Gastroesophageal sphincter (tissue), 4 donors: ENCODE measurements around the gene TIMD4. TPM values are rescaled to one million over a fixed set of nuclear protein-coding genes. Genes with fewer than 3 reads are reported as not detected.

ENCODE experiments used
- ATAC-seq: fragments of 150-250 bp; one replicate; pipeline ENCODE4 v1.9.1; 2016; ENCODE audit warnings: mild to moderate bottlenecking, moderate library complexity
- H3K27ac ChIP-seq, 4 donors: fragments of 200-600 bp; sonication (generic) in 3 of 4; 1 replicate in 3 of 4; 2 replicates in 1 of 4; pipeline ENCODE4 v1.5.1; 2016 to 2019
- H3K27me3 ChIP-seq: fragments of 200-600 bp; sonication (generic); one replicate; pipeline ENCODE4 v1.5.1; 2019
- H3K36me3 ChIP-seq, 2 donors: fragments of 200-600 bp; sonication (generic); one replicate each; pipeline ENCODE4 v1.5.1; 2019; ENCODE audit warnings: control low read depth in 1 of 2
- H3K4me1 ChIP-seq, 3 donors: fragments of 200-600 bp; sonication (generic); 1 replicate in 2 of 3; 2 replicates in 1 of 3; pipeline ENCODE4 v1.5.1; 2016 to 2019; ENCODE audit warnings: control low read depth in 2 of 3
- H3K4me3 ChIP-seq, 2 donors: fragments of 200-600 bp; sonication (generic); one replicate each; pipeline ENCODE4 v1.5.1; 2019; ENCODE audit warnings: mild to moderate bottlenecking in 1 of 2, moderate library complexity in 1 of 2
- H3K9me3 ChIP-seq, 3 donors: fragments of 200-600 bp; sonication (generic); one replicate each; pipeline ENCODE4 v1.5.1; 2017 to 2019; ENCODE audit warnings: control low read depth in 2 of 3
- CTCF ChIP-seq, 4 experiments: fragments of 200-600 bp in 2 of 4; fragments of 450-650 bp in 2 of 4; sonication (generic) in 1 of 4; IDR thresholded peaks; one replicate each; pipeline ENCODE4 v1.5.1; 2017 to 2019; ENCODE audit warnings: antibody characterized with exemption in 4 of 4, mild to moderate bottlenecking in 2 of 4, moderate library complexity in 2 of 4
- EP300 ChIP-seq: sonication (generic); formaldehyde crosslinking; IDR thresholded peaks from one replicate; pipeline ENCODE4 v1.6.1; 2017; ENCODE audit warnings: antibody characterized with exemption, mild to moderate bottlenecking
- POLR2A ChIP-seq, 2 donors: fragments of 450-650 bp; IDR thresholded peaks; one replicate each; pipeline ENCODE4 v1.6.1; 2017; ENCODE audit warnings: antibody characterized with exemption in 2 of 2, mild to moderate bottlenecking in 2 of 2, moderate library complexity in 1 of 2
- POLR2AphosphoS5 ChIP-seq: sonication (generic); formaldehyde crosslinking; IDR thresholded peaks from one replicate; pipeline ENCODE4 v1.6.1; 2017; ENCODE audit warnings: antibody characterized with exemption
- WGBS, 2 donors: methylation state at CpG; one replicate each; pipeline ENCODE4 v1.1.5; 2018; ENCODE audit warnings: low coverage in 1 of 2; 5-methylcytosine and 5-hydroxymethylcytosine counted together
- total RNA-seq, 4 donors: library from RNA; depleted of rRNA; stranded (reverse); fragments of >200 nt; gene quantifications; one replicate each; pipeline ENCODE4 v1.1.0, GENCODE V29; 2016

TIMD4 gene
- total RNA-seq, 4 donors from 2014 or later: 0.67 to 1.2 TPM; not detected in 2

- Histone ChIP-seq H3K36me3 (no peaks in the 10 kb centered on the region), H3K4me3 (no peak overlapping the region), H3K27ac (no peak overlapping the region), H3K27me3 (no peaks in the 10 kb centered on the region), H3K9me3 (no peaks in the 10 kb centered on the region), H3K4me1 (no peaks in the 10 kb centered on the region)
- WGBS, 2 donors: 82 to 88% methylated on average over 2 to 4 of the region's 4 CpGs
- TF ChIP-seq POLR2AphosphoS5 (no peak), POLR2A (IDR thresholded peaks at IDR 0.05) (no peak), CTCF (IDR thresholded peaks at IDR 0.05) (no peak), EP300 (no peak)
- ATAC-seq: no peak
Observed at GRCh38 chr5:156892864-156893263, 70.2 kb downstream of the TIMD4 start.

- Histone ChIP-seq H3K4me1 (no peaks in the 10 kb centered on the region), H3K27me3 (no peaks in the 10 kb centered on the region), H3K4me3 (no peak overlapping the region), H3K27ac (no peak overlapping the region), H3K36me3 (no peaks in the 10 kb centered on the region), H3K9me3 (no peaks in the 10 kb centered on the region)
- 63 to 80% methylated on average over 1 of the region's 1 CpG for WGBS, 2 donors
- TF ChIP-seq POLR2A (IDR thresholded peaks at IDR 0.05) (no peak), EP300 (no peak), POLR2AphosphoS5 (no peak), CTCF (IDR thresholded peaks at IDR 0.05) (no peak)
- no peak for ATAC-seq
Observed at GRCh38 chr5:156892223-156892622, 70.8 kb downstream of the TIMD4 start.

GRCh38 chr5:156888520-156888919 is 74.5 kb downstream of the TIMD4 start:
- H3K27ac ChIP-seq: no peak overlapping the region
- H3K36me3 ChIP-seq: no peaks in the 10 kb centered on the region
- TF ChIP-seq EP300: no peak
- no peak for TF ChIP-seq CTCF (IDR thresholded peaks at IDR 0.05)
- no peak for TF ChIP-seq POLR2AphosphoS5
- TF ChIP-seq POLR2A (IDR thresholded peaks at IDR 0.05): no peak
- ATAC-seq: no peak
- WGBS, 2 donors: 58 to 67% methylated on average over 1 to 2 of the region's 2 CpGs
- no peaks in the 10 kb centered on the region for H3K27me3 ChIP-seq
- no peak overlapping the region for H3K4me3 ChIP-seq
- H3K4me1 ChIP-seq: no peaks in the 10 kb centered on the region
- no peaks in the 10 kb centered on the region for H3K9me3 ChIP-seq

DNA sequence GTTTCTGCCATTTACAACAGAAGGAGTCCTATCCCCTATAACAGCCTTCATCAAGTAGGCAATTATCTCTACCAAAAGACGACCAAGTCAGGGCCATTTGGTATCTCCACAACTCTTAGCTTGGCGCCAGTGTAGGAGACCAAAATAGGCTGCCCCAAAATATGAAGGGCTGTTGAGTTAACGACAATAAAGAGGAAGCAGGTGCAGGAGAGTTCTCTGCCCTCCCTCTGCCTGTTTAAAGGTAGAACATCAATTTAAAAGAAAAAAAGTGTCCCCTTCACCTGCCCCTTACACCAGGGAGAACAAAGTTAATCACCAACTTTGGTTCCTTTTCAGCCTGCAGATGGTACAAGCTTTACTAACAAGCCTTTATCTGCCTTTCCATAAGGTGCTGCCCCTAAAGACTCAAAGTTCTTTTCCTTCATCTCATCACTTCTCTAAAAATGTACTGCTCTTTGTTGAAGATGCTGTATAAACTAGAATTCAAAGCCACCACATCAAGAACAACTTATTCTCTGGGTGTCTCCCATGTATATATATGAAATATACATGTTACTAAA is 79.6 kb downstream of the TIMD4 start:
- Histone ChIP-seq H3K4me3 (no peak overlapping the region), H3K27ac (no peak overlapping the region), H3K27me3 (no peaks in the 10 kb centered on the region), H3K4me1 (no peaks in the 10 kb centered on the region), H3K9me3 (no peaks in the 10 kb centered on the region), H3K36me3 (no peaks in the 10 kb centered on the region)
- 90% methylated on average over 2 of the region's 3 CpGs; no CpG with 5 or more reads in 1 of the 2 donors for WGBS, 2 donors
- no peak for TF ChIP-seq EP300
- no peak for TF ChIP-seq POLR2AphosphoS5
- ATAC-seq: no peak

- 73 to 80% methylated on average over 1 to 2 of the region's 3 CpGs for WGBS, 2 donors
Observed at GRCh38 chr5:156879665-156880285, 83.3 kb downstream of the TIMD4 start.

More at GRCh38 chr5:156879665-156880285, 83.3 kb downstream of the TIMD4 start:
- ATAC-seq: no peak
- H3K27ac ChIP-seq: no peak overlapping the region
- no peaks in the 10 kb centered on the region for H3K4me1 ChIP-seq
- H3K36me3 ChIP-seq: no peaks in the 10 kb centered on the region
- H3K9me3 ChIP-seq: no peaks in the 10 kb centered on the region
- H3K4me3 ChIP-seq: no peak overlapping the region
- no peaks in the 10 kb centered on the region for H3K27me3 ChIP-seq
- TF ChIP-seq CTCF (IDR thresholded peaks at IDR 0.05) (no peak), POLR2AphosphoS5 (no peak), EP300 (no peak), POLR2A (IDR thresholded peaks at IDR 0.05) (no peak)
